HepG2 (cell line): ENCODE measurements around the gene CIAO3. TPM values are rescaled to one million over a fixed set of nuclear protein-coding genes. Genes with fewer than 3 reads are reported as not detected.

Experiments used
- EHMT2 ChIP-seq: fragments of 200-600 bp; sonication (generic); IDR thresholded peaks from 2 replicates; pipeline ENCODE4 v1.7.0; 2017; ENCODE audit warnings: antibody characterized with exemption, low read depth, low read length, borderline replicate concordance
- GATA4 ChIP-seq: sonication (generic); IDR thresholded peaks from 2 replicates; pipeline ENCODE4 v1.6.1; 2016; ENCODE audit warnings: antibody characterized with exemption, low read depth, borderline replicate concordance
- HNRNPH1 ChIP-seq: fragments of 200-400 bp; formaldehyde crosslinking; optimal IDR thresholded peaks from 2 replicates; pipeline ENCODE3; 2017; ENCODE audit warnings: mild to moderate bottlenecking, low read depth, low read length
- HOXA9 ChIP-seq: sonication (generic); formaldehyde crosslinking; IDR thresholded peaks from 2 replicates; pipeline ENCODE4 v1.8.1; 2022; ENCODE audit warnings: missing genetic modification reagents, mild to moderate bottlenecking, moderate library complexity, borderline replicate concordance
- KDM1A ChIP-seq: IDR thresholded peaks from 2 replicates; pipeline ENCODE4 v1.6.1; 2016; ENCODE audit warnings: missing compliant biosample characterization
- KDM3A ChIP-seq: IDR thresholded peaks from 2 replicates; pipeline ENCODE4 v1.6.1; 2018; ENCODE audit warnings: low read depth, missing compliant biosample characterization
- MATR3 ChIP-seq: sonication (generic); formaldehyde crosslinking; IDR thresholded peaks from 2 replicates; pipeline ENCODE4 v1.4.0; 2020; ENCODE audit warnings: missing genetic modification reagents
- MEF2D ChIP-seq: sonication (generic); formaldehyde crosslinking; IDR thresholded peaks from 2 replicates; pipeline ENCODE4 v1.5.1; 2020; ENCODE audit warnings: mild to moderate bottlenecking, missing genetic modification reagents
- NFE2L1 ChIP-seq: sonication (generic); formaldehyde crosslinking; IDR thresholded peaks from 2 replicates; pipeline ENCODE4 v1.4.0; 2020; ENCODE audit warnings: missing genetic modification reagents, mild to moderate bottlenecking, borderline replicate concordance
- NFKBIZ ChIP-seq: IDR thresholded peaks from 2 replicates; pipeline ENCODE4 v1.6.1; 2018; ENCODE audit warnings: missing genetic modification reagents, missing compliant biosample characterization
- POGZ ChIP-seq: sonication (generic); formaldehyde crosslinking; IDR thresholded peaks from 2 replicates; pipeline ENCODE4 v1.4.0; 2020; ENCODE audit warnings: mild to moderate bottlenecking, missing genetic modification reagents
- POLR2AphosphoS2 ChIP-seq: IDR thresholded peaks from 2 replicates; pipeline ENCODE4 v1.6.1; 2011; ENCODE audit warnings: low read depth, low read length, improper control_type of control experiment
- RARG ChIP-seq: sonication (generic); formaldehyde crosslinking; IDR thresholded peaks from 2 replicates; pipeline ENCODE4 v1.4.0; 2020; ENCODE audit warnings: low read depth, mild to moderate bottlenecking, missing genetic modification reagents
- SNRNP70 ChIP-seq: fragments of 200-400 bp; formaldehyde crosslinking; IDR thresholded peaks from 2 replicates; pipeline ENCODE4 v1.6.1; 2017; ENCODE audit warnings: mild to moderate bottlenecking, low read depth, low read length, moderate library complexity
- SUZ12 ChIP-seq: fragments of 150-350 bp; IDR thresholded peaks from 2 replicates; pipeline ENCODE4 v1.6.1; 2014; ENCODE audit warnings: low read depth, low read length
- ZBTB21 ChIP-seq: sonication (generic); formaldehyde crosslinking; IDR thresholded peaks from 2 replicates; pipeline ENCODE4 v1.4.0; 2020; ENCODE audit warnings: missing genetic modification reagents
- ZFP82 ChIP-seq: sonication (generic); formaldehyde crosslinking; IDR thresholded peaks from 2 replicates; pipeline ENCODE4 v1.5.1; 2020; ENCODE audit warnings: mild to moderate bottlenecking, missing genetic modification reagents, borderline replicate concordance
- ZNF160 ChIP-seq: sonication (generic); formaldehyde crosslinking; IDR thresholded peaks from 2 replicates; pipeline ENCODE4 v1.8.0; 2022; ENCODE audit warnings: mild to moderate bottlenecking, inconsistent platforms, missing genetic modification reagents
- ZNF34 ChIP-seq: sonication (generic); formaldehyde crosslinking; IDR thresholded peaks from 2 replicates; pipeline ENCODE4 v1.4.0; 2020; ENCODE audit warnings: mild to moderate bottlenecking, missing genetic modification reagents, borderline replicate concordance
- ZNF350 ChIP-seq: sonication (generic); formaldehyde crosslinking; IDR thresholded peaks from 2 replicates; pipeline ENCODE4 v1.4.0; 2020; ENCODE audit warnings: mild to moderate bottlenecking, low read depth, missing genetic modification reagents, borderline replicate concordance
- ZNF44 ChIP-seq: sonication (generic); formaldehyde crosslinking; IDR thresholded peaks from 2 replicates; pipeline ENCODE4 v1.5.1; 2020; ENCODE audit warnings: mild to moderate bottlenecking, missing genetic modification reagents
- ZNF550 ChIP-seq: sonication (generic); formaldehyde crosslinking; IDR thresholded peaks from 2 replicates; pipeline ENCODE4 v1.4.0; 2020; ENCODE audit warnings: mild to moderate bottlenecking, missing genetic modification reagents, borderline replicate concordance
- polyA plus RNA-seq, 8 experiments: library from polyadenylated mRNA; depleted of rRNA in 3 of 8; stranded (reverse) in 7 of 8; unstranded in 1 of 8; fragments of >200 nt; fragmentation: Illumina TruSeq in 4 of 8; extraction: Trizol in 4 of 8; gene quantifications; 2 replicates each; pipeline versions ENCODE4 v1.2.1 to v1.2.3, GENCODE V29; 2011 to 2016; ENCODE audit warnings: low read depth in 4 of 8, missing spikeins in 1 of 8, mixed read lengths in 1 of 8; ENCODE audit not compliant: insufficient read depth in 1 of 8
- total RNA-seq, 5 experiments: library from RNA; depleted of rRNA; stranded (reverse); fragments of >200 nt; fragmentation: Illumina TruSeq; extraction: Trizol; gene quantifications; 2 replicates each; pipeline ENCODE4 v1.2.3, GENCODE V29; 2016; ENCODE audit warnings: low read depth in 1 of 5
- TF ChIP-seq, protein P1 (sequence below): sonication (generic); formaldehyde crosslinking; IDR thresholded peaks from 2 replicates; pipeline ENCODE4 v1.5.0; 2020; ENCODE audit warnings: missing genetic modification reagents
- TF ChIP-seq, protein P2 (sequence below): sonication (generic); formaldehyde crosslinking; IDR thresholded peaks from 2 replicates; pipeline ENCODE4 v1.9.0; 2021; ENCODE audit warnings: mild to moderate bottlenecking, missing genetic modification reagents

Gene CIAO3
- total and polyA plus RNA-seq, 2 of the 13 experiments (the other 11 are each of a cell fraction or from before 2014, with no cell fraction given) = 21.7 to 25.0 TPM

- TF ChIP-seq RARG (CRISPR knock-in tag) = no peak
- TF ChIP-seq ZNF44 (CRISPR knock-in tag) = no peak
- TF ChIP-seq ZNF550 (CRISPR knock-in tag) = no peak
- TF ChIP-seq, protein P1, sequence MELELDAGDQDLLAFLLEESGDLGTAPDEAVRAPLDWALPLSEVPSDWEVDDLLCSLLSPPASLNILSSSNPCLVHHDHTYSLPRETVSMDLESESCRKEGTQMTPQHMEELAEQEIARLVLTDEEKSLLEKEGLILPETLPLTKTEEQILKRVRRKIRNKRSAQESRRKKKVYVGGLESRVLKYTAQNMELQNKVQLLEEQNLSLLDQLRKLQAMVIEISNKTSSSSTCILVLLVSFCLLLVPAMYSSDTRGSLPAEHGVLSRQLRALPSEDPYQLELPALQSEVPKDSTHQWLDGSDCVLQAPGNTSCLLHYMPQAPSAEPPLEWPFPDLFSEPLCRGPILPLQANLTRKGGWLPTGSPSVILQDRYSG (CRISPR knock-in tag) = no peak
- TF ChIP-seq KDM1A (CRISPR knock-in tag) = no peak
- no peak for TF ChIP-seq NFKBIZ (CRISPR knock-in tag)
- no peak for TF ChIP-seq HNRNPH1
- TF ChIP-seq GATA4 = no peak
- TF ChIP-seq POLR2AphosphoS2 = no peak
- TF ChIP-seq, protein P2, sequence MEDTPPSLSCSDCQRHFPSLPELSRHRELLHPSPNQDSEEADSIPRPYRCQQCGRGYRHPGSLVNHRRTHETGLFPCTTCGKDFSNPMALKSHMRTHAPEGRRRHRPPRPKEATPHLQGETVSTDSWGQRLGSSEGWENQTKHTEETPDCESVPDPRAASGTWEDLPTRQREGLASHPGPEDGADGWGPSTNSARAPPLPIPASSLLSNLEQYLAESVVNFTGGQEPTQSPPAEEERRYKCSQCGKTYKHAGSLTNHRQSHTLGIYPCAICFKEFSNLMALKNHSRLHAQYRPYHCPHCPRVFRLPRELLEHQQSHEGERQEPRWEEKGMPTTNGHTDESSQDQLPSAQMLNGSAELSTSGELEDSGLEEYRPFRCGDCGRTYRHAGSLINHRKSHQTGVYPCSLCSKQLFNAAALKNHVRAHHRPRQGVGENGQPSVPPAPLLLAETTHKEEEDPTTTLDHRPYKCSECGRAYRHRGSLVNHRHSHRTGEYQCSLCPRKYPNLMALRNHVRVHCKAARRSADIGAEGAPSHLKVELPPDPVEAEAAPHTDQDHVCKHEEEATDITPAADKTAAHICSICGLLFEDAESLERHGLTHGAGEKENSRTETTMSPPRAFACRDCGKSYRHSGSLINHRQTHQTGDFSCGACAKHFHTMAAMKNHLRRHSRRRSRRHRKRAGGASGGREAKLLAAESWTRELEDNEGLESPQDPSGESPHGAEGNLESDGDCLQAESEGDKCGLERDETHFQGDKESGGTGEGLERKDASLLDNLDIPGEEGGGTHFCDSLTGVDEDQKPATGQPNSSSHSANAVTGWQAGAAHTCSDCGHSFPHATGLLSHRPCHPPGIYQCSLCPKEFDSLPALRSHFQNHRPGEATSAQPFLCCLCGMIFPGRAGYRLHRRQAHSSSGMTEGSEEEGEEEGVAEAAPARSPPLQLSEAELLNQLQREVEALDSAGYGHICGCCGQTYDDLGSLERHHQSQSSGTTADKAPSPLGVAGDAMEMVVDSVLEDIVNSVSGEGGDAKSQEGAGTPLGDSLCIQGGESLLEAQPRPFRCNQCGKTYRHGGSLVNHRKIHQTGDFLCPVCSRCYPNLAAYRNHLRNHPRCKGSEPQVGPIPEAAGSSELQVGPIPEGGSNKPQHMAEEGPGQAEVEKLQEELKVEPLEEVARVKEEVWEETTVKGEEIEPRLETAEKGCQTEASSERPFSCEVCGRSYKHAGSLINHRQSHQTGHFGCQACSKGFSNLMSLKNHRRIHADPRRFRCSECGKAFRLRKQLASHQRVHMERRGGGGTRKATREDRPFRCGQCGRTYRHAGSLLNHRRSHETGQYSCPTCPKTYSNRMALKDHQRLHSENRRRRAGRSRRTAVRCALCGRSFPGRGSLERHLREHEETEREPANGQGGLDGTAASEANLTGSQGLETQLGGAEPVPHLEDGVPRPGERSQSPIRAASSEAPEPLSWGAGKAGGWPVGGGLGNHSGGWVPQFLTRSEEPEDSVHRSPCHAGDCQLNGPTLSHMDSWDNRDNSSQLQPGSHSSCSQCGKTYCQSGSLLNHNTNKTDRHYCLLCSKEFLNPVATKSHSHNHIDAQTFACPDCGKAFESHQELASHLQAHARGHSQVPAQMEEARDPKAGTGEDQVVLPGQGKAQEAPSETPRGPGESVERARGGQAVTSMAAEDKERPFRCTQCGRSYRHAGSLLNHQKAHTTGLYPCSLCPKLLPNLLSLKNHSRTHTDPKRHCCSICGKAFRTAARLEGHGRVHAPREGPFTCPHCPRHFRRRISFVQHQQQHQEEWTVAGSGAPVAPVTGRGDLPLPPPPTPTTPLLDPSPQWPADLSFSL (CRISPR knock-in tag) = no peak
- no peak for TF ChIP-seq ZNF34 (CRISPR knock-in tag)
- no peak for TF ChIP-seq SUZ12
- TF ChIP-seq MEF2D (CRISPR knock-in tag) = no peak
- no peak for TF ChIP-seq ZNF350 (CRISPR knock-in tag)
- TF ChIP-seq ZBTB21 (CRISPR knock-in tag) = no peak
- TF ChIP-seq HOXA9 (CRISPR knock-in tag) = no peak
- TF ChIP-seq MATR3 (CRISPR knock-in tag) = no peak
- no peak for TF ChIP-seq EHMT2
- TF ChIP-seq ZNF160 (CRISPR knock-in tag) = no peak
- no peak for TF ChIP-seq POGZ
- TF ChIP-seq NFE2L1 (CRISPR knock-in tag) = no peak
- no peak for TF ChIP-seq ZFP82
- TF ChIP-seq KDM3A (CRISPR knock-in tag) = no peak
- TF ChIP-seq SNRNP70 = no peak
These were observed 29.1 kb downstream of the CIAO3 start (continued) for GRCh38 chr16:711548-712320.
